Subcutaneous adipose tissue (tissue), 4 donors: ENCODE data around the gene CRMP1. TPM values are rescaled to one million over a fixed set of nuclear protein-coding genes. Genes with fewer than 3 reads are reported as not detected.

Experiments used
- total RNA-seq, 4 donors: library from RNA; depleted of rRNA; stranded (reverse); fragments of >200 nt; gene quantifications; one replicate each; pipeline ENCODE4 v1.1.0, GENCODE V29; 2016
- TF ChIP-seq, protein P1 (sequence below): fragments of 450-650 bp; IDR thresholded peaks from one replicate; pipeline ENCODE4 v1.5.1; 2016; ENCODE audit warnings: low read depth, mild to moderate bottlenecking, control low read depth, antibody characterized with exemption, moderate library complexity

CRMP1 gene
- total RNA-seq, 4 donors from 2014 or later, result not detected

DNA sequence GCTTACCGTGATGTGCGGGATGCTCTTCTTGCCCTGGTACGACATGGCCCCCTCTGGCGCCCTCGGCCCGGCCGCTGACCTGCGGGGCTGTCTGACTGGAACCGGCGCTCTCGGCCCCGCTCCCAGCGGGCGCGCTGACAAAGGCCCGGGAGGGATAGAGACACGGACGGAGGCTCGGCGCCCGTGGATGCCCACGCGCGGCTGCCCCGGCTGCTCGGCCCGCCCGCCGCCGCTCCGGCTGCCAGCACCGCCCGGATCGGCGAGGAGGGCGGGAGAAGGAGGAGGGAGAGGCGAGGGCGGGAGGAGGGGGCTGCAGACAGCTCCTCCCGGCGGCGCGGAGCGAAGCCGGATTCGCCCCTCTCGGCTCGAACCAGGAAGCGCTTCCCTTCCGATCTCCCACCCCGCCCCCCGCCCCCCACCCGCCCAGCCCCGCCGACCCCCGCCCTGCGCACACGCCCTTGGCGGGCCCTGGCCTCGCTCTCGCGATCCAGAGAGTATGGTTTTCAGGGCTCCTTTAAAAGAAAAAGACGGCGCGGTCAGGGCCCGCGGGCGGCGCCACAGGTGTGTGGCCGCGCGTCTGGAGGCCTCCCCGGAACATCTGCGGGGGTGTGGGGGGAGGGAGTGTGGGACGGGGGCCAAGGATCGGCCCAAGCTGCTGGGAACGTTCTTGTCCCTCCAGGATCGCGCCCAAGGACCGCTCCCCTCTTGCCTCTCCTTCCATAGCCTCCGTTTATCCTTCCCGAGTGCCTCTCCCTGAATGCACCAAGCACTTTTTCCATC, 4.5 kb downstream of the CRMP1 start:
- TF ChIP-seq, protein P1, sequence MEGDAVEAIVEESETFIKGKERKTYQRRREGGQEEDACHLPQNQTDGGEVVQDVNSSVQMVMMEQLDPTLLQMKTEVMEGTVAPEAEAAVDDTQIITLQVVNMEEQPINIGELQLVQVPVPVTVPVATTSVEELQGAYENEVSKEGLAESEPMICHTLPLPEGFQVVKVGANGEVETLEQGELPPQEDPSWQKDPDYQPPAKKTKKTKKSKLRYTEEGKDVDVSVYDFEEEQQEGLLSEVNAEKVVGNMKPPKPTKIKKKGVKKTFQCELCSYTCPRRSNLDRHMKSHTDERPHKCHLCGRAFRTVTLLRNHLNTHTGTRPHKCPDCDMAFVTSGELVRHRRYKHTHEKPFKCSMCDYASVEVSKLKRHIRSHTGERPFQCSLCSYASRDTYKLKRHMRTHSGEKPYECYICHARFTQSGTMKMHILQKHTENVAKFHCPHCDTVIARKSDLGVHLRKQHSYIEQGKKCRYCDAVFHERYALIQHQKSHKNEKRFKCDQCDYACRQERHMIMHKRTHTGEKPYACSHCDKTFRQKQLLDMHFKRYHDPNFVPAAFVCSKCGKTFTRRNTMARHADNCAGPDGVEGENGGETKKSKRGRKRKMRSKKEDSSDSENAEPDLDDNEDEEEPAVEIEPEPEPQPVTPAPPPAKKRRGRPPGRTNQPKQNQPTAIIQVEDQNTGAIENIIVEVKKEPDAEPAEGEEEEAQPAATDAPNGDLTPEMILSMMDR, result no peak

DNA sequence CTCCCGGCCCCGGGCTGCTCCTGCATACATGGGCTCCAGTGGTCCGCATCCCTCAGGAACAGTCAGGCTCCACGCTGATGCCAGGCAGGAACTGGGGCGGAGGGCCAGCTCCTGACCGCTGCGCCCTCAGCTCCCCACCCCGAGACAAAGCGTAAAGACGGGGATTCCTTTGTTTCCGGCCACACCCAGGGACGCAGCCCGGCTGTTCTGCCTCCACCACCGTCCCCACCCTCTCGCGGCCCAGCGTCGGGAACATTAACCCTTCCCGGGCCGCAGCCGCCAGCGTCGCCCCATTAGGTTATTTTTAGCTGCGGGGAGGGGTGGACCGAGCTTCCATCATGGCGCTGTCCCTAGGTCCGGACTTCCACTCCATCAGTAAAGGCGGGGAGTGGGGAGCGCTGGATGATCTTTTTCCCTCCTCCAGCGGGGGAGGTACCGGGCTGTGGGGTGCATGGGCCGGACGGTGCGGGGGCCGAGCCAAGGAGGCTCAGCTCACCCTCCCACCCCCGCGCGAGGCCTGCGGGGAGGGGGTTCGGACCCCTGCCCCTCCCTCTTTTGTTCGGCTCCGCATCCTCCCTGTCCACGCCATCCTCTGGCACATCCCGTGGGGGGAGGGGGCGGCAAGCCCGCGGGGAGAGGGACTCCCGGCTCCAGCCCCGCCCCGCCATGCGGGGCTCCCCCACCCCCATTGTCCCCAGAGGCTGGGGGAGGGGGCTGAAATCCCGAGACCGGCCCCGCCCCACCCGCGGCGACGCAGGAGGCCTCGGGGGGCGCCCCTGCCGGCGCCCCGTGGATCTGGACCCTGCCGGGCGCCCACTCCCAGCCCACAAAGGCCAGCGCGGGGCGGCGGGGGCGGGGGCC, 5.3 kb downstream of the CRMP1 start:
- TF ChIP-seq, protein P1, result no peak

DNA sequence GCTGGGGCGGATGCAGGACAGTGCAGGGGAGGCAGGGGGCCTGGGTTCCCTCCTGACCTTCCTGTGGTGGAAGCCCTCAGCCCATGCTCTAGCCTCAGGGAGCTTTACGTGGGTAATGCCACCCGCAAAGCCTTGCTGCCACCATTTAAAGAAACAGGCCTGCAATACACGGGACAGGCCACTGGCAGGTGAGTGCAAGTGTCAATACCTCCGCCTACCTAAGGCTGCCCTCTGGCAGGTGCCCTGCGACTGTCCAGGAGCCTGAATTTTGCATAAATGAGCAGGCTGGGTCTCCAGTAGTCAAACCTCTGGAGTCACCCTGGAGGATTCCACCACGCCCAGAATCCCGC, 5.9 kb downstream of the CRMP1 start:
- TF ChIP-seq, protein P1, result no peak

DNA sequence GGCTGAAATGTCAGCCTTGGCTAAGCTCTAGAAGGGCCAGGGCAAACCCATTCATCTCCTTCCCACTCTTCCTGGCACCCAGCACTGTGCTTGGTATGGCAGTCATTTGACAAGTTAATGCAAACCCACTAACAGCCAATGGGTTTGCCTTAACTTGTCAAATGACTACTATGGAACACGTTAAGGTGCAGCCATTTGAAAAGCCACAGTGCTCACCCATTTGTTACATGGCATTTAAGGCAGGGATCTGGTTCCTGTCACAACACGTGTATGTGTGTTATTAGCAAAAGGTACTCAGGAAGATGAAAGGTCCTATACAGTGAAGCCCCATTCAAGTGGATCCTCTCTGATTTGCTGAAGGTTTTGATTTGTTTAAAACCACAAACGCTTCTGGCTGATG, 7.2 kb downstream of the CRMP1 start:
- TF ChIP-seq, protein P1, result no peak

DNA sequence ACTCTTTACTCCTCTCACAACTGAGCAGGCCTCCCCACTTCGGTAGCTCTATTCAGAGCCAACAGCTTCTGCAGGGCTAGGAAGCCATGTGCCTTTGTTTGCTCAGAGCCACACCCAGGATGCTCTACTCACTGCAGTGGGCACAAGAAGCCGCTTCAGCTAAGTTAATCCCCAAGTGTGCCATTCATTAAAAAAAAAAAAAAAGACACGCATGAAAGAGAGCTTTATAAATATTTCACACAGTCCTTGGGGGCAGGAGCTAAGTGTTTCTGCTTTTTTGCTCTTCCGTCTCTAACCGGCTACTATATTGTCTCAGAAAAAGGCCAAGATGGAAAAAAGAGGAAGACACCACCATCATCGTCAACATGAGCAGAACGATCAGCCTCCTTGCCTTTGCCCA, 8.1 kb downstream of the CRMP1 start:
- TF ChIP-seq, protein P1, result no peak

DNA sequence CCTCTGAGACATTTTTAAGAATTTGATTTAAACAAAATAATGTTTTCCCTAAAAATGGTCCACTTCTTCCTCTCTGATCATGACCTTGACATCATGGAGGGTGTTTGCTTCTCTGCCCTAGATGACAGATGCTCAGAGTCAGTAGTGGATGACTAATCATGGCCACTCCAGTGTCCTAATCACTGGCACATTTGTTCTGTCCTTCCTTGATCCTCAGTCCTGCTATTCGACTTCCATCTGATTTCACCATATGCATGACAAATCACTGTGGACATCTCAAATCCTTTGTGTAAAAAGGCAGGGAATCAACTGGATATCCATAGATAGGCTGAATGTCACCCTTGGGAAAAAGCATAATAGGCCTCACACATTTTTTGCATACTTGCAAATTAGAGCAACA, 9.0 kb downstream of the CRMP1 start:
- TF ChIP-seq, protein P1, result no peak

DNA sequence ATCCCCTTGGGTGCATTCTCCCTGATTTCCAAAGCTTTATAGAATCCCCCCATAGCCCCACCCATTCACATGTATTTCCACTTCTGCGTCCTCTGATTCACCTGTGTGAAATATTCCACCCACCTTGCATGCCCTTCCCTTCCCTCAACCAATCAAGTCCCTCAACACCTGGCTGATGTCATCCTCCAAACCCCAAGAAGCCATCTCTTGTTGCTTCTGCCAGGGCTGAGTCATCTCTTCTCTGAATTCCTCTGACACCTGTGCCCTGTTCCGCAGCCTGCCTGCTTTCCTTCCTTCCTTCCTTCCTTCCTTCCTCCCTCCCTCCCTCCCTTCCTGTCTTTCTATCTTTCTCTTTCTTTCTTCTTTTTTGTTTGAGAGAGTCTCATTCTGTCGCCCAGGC, 9.9 kb downstream of the CRMP1 start:
- TF ChIP-seq, protein P1, result no peak
